Measurements from ENCODE around the gene HIC2.
A peak's percentile ranks its signal among the peaks of the same experiment; 100 is the strongest.

HIC2 gene

GRCh38 chr22:21446827-21447690 lies 29.9 kb downstream of the HIC2 start:
- POLR2A ChIA-PET, result no interaction called here
- no peak for TF ChIP-seq L3MBTL2 (conservative IDR thresholded peaks at IDR 0.05)
- no peak for TF ChIP-seq FOXK2 (IDR thresholded peaks at IDR 0.05)
- no peak for TF ChIP-seq PKNOX1 (IDR thresholded peaks at IDR 0.05)
- no peak for TF ChIP-seq SUZ12 (IDR thresholded peaks at IDR 0.05)
- no peak for TF ChIP-seq HDGF (IDR thresholded peaks at IDR 0.05; ENCODE audit: borderline replicate concordance)
- no peak for TF ChIP-seq LEF1 (IDR thresholded peaks at IDR 0.05; ENCODE audit: borderline replicate concordance)
- TF ChIP-seq FOXM1 (IDR thresholded peaks at IDR 0.05; ENCODE audit: borderline replicate concordance), result no peak
- no peak for TF ChIP-seq TARDBP (IDR thresholded peaks at IDR 0.05)
- TF ChIP-seq FOXA1 (IDR thresholded peaks at IDR 0.05), result no peak
- no peak for TF ChIP-seq CTBP1 (IDR thresholded peaks at IDR 0.05; ENCODE audit: borderline replicate concordance)
- TF ChIP-seq NFRKB (IDR thresholded peaks at IDR 0.05), result no peak
- no peak for TF ChIP-seq BHLHE40 (IDR thresholded peaks at IDR 0.05; ENCODE audit: borderline replicate concordance)
- TF ChIP-seq ZNF384 (IDR thresholded peaks at IDR 0.05), result no peak
- no peak for TF ChIP-seq ARNT (IDR thresholded peaks at IDR 0.05)
- TF ChIP-seq ELF4 (IDR thresholded peaks at IDR 0.05), result no peak
- no peak for TF ChIP-seq SP1 (IDR thresholded peaks at IDR 0.05)
- CTCF ChIA-PET, result interaction anchor here (0.5 to 0.8 kb wide), 3 partner anchors 10 to 196 kb away, joined by 3 read pairs; no protein-coding TSS in a partner anchor
- no peak for DNase-seq (ENCODE audit: extremely low spot score)

- peak; percentile 69 for DNase-seq (ENCODE audit: extremely low spot score)
- ChIA-PET POLR2A (interaction anchor here (0.9 kb wide), 1 partner anchor 181 kb away, joined by 3 read pairs; no protein-coding TSS in a partner anchor), CTCF (interaction anchor here (0.5 to 0.8 kb wide), 3 partner anchors 9 to 195 kb away, joined by 3 read pairs; no protein-coding TSS in a partner anchor)
- TF ChIP-seq L3MBTL2 (conservative IDR thresholded peaks at IDR 0.05) (no peak), CTBP1 (IDR thresholded peaks at IDR 0.05; ENCODE audit: borderline replicate concordance) (no peak), BHLHE40 (IDR thresholded peaks at IDR 0.05; ENCODE audit: borderline replicate concordance) (no peak), LEF1 (IDR thresholded peaks at IDR 0.05; ENCODE audit: borderline replicate concordance) (no peak), SP1 (IDR thresholded peaks at IDR 0.05) (no peak), HDGF (IDR thresholded peaks at IDR 0.05; ENCODE audit: borderline replicate concordance) (0 out of 2 replicates have a peak, but pooled peaks have one; percentile 28), ELF4 (IDR thresholded peaks at IDR 0.05) (no peak), SUZ12 (IDR thresholded peaks at IDR 0.05) (no peak)
Observed at GRCh38 chr22:21447694-21448402, 30.7 kb downstream of the HIC2 start.

GRCh38 chr22:21448627-21449416 lies 31.7 kb downstream of the HIC2 start:
- no peak for TF ChIP-seq TARDBP (IDR thresholded peaks at IDR 0.05)
- no peak for TF ChIP-seq LEF1 (IDR thresholded peaks at IDR 0.05; ENCODE audit: borderline replicate concordance)
- TF ChIP-seq PKNOX1 (IDR thresholded peaks at IDR 0.05), result no peak
- no peak for TF ChIP-seq FOXA1 (IDR thresholded peaks at IDR 0.05)
- TF ChIP-seq CTBP1 (IDR thresholded peaks at IDR 0.05; ENCODE audit: borderline replicate concordance), result no peak
- TF ChIP-seq ZNF384 (IDR thresholded peaks at IDR 0.05), result no peak
- TF ChIP-seq ARNT (IDR thresholded peaks at IDR 0.05), result no peak
- no peak for TF ChIP-seq L3MBTL2 (conservative IDR thresholded peaks at IDR 0.05)
- no peak for TF ChIP-seq SUZ12 (IDR thresholded peaks at IDR 0.05)
- TF ChIP-seq HDGF (IDR thresholded peaks at IDR 0.05; ENCODE audit: borderline replicate concordance), result no peak
- TF ChIP-seq NFRKB (IDR thresholded peaks at IDR 0.05), result no peak
- no peak for TF ChIP-seq BHLHE40 (IDR thresholded peaks at IDR 0.05; ENCODE audit: borderline replicate concordance)
- TF ChIP-seq FOXM1 (IDR thresholded peaks at IDR 0.05; ENCODE audit: borderline replicate concordance), result no peak
- TF ChIP-seq SP1 (IDR thresholded peaks at IDR 0.05), result no peak
- TF ChIP-seq FOXK2 (IDR thresholded peaks at IDR 0.05), result no peak
- no peak for TF ChIP-seq ELF4 (IDR thresholded peaks at IDR 0.05)
- ChIA-PET CTCF (interaction anchor here (0.6 to 1.2 kb wide), 2 partner anchors 141 to 194 kb away, joined by 3 read pairs; no protein-coding TSS in a partner anchor), POLR2A (interaction anchor here (0.9 kb wide), 1 partner anchor 180 kb away, joined by 3 read pairs; no protein-coding TSS in a partner anchor)
- DNase-seq (ENCODE audit: extremely low spot score), result no peak

DNA sequence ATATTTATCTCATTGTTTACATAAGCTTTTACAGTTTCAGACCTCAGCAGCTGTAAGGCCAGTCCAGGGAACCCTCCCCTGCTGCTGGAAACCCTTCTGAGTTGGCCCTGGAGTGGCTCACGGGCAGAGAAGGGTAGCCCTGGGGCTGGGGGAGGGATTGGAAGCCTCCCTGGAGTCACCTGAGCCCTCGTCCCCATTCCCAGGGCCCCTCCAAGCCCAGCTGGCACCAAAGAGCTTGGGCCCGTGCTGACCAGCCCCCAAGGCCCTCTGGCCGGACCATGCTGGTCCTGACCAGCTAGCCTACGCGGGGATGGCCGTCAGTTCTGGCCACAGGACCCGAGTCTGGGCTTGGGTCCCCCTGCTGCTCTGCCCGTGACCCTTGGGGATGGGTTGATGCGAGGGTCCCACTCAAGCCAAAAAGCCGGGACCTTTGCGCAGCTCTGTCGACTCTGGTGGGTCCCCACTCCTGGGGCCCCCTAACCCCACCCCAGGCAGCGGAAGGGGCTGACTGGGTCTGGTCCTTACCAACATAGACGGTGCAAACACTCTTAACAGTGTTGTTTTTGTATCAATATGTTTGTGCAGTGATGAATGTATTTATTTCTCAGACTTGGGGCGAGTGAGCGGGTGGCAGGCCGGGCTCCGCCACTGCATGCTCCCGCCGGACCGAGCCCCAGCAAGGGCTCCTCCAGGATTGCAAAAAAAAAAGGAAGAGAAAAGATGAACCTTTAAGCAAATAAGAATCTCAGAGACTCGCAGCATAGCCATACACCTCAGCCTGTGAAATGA lies 32.6 kb downstream of the HIC2 start:
- ChIA-PET POLR2A (no interaction called here), CTCF (interaction anchor here (0.6 to 1.2 kb wide), 2 partner anchors 140 to 193 kb away, joined by 3 read pairs; no protein-coding TSS in a partner anchor)
- TF ChIP-seq LEF1 (IDR thresholded peaks at IDR 0.05; ENCODE audit: borderline replicate concordance), result no peak
- TF ChIP-seq PKNOX1 (IDR thresholded peaks at IDR 0.05), result no peak
- TF ChIP-seq HDGF (IDR thresholded peaks at IDR 0.05; ENCODE audit: borderline replicate concordance), result no peak
- no peak for TF ChIP-seq L3MBTL2 (conservative IDR thresholded peaks at IDR 0.05)
- TF ChIP-seq FOXA1 (IDR thresholded peaks at IDR 0.05), result no peak
- TF ChIP-seq SP1 (IDR thresholded peaks at IDR 0.05), result no peak
- TF ChIP-seq FOXK2 (IDR thresholded peaks at IDR 0.05), result no peak
- no peak for DNase-seq (ENCODE audit: extremely low spot score)

Data from HEK293T (cell line).